Hepatic stellate cell (primary cell): ENCODE results near the gene SORBS2.
A peak's percentile ranks its signal among the peaks of the same experiment; 100 is the strongest.

Experiments
- DNase-seq: peaks from one replicate; pipeline ENCODE4 v3.0.0; 2011; ENCODE audit warnings: low spot score

The SORBS2 gene

GRCh38 chr4:185590982-185591381 is 221.0 kb downstream of the SORBS2 start:
- DNase-seq = no peak

- no peak for DNase-seq
Measured at GRCh38 chr4:185589067-185589836, 222.7 kb downstream of the SORBS2 start.

GRCh38 chr4:185587427-185588161 is 224.4 kb downstream of the SORBS2 start:
- no peak for DNase-seq

GRCh38 chr4:185587030-185587426 is 225.0 kb downstream of the SORBS2 start:
- no peak for DNase-seq

GRCh38 chr4:185585211-185585610 is 226.8 kb downstream of the SORBS2 start:
- no peak for DNase-seq

GRCh38 chr4:185583813-185584212 is 228.2 kb downstream of the SORBS2 start:
- no peak for DNase-seq

- no peak for DNase-seq
Measured at GRCh38 chr4:185582651-185583400, 229.2 kb downstream of the SORBS2 start.

GRCh38 chr4:185580699-185581098 is 231.3 kb downstream of the SORBS2 start:
- no peak for DNase-seq

GRCh38 chr4:185578284-185578683 is 233.7 kb downstream of the SORBS2 start:
- no peak for DNase-seq

GRCh38 chr4:185576962-185577950 is 234.7 kb downstream of the SORBS2 start:
- no peak for DNase-seq

- no peak for DNase-seq
Measured at GRCh38 chr4:185576314-185576961, 235.6 kb downstream of the SORBS2 start.

GRCh38 chr4:185573651-185574199 is 238.3 kb downstream of the SORBS2 start:
- peak; percentile 32 for DNase-seq

- no peak for DNase-seq
Measured at GRCh38 chr4:185570727-185571126, 241.3 kb downstream of the SORBS2 start.

GRCh38 chr4:185567381-185568376 is 244.3 kb downstream of the SORBS2 start:
- peak; percentile 42 for DNase-seq

- peak; percentile 51 for DNase-seq
Measured at GRCh38 chr4:185566972-185567371, 245.0 kb downstream of the SORBS2 start.

- no peak for DNase-seq
Measured at GRCh38 chr4:185566425-185566824, 245.6 kb downstream of the SORBS2 start.

GRCh38 chr4:185565696-185566095 is 246.3 kb downstream of the SORBS2 start:
- DNase-seq = no peak

- no peak for DNase-seq
Measured at GRCh38 chr4:185564349-185564748, 247.6 kb downstream of the SORBS2 start.

GRCh38 chr4:185562531-185562930 is 249.5 kb downstream of the SORBS2 start:
- no peak for DNase-seq
